ENCODE measurements around the gene C2orf68.

C2orf68 gene

DNA sequence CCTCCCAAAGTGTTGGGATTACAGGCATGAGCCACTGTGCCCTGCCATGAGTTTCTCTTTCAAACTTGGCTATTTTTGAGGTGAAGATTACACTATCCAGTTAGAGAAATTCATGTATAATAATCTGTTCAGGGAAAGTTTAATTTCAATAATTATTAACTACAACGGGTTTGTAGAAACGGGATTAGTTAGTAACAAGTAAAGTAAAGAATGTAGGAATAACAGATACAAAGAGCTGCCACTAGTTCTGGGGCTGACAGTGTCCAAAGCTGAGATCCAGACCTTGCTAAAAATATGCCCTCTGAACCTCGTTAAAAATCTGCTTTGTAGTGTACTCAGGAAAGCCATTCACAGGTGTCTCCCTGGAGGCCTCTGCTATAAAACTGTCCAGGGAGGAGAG is 39.2 kb upstream of the C2orf68 start:
- Histone ChIP-seq H3K4me3 (ENCODE audit: extremely low read depth, insufficient read depth, low read length, poor library complexity, severe bottlenecking) (no peak overlapping the region), H3K4me1 (ENCODE audit: control insufficient read depth, insufficient read depth, low read length, poor library complexity, severe bottlenecking) (no peaks in the 10 kb centered on the region), H3K9me3 (ENCODE audit: control insufficient read depth, low read length) (no peaks in the 10 kb centered on the region), H3K36me3 (ENCODE audit: control insufficient read depth, insufficient read depth, low read length) (peaks cover 84% of the 10 kb centered on the region), H3K27ac (ENCODE audit: low read depth, low read length, severe bottlenecking) (no peak overlapping the region)
- 100% methylated on average over 1 of the region's 3 CpGs for WGBS, 2 experiments (ENCODE audit: insufficient coverage in 2 of 2)

DNA sequence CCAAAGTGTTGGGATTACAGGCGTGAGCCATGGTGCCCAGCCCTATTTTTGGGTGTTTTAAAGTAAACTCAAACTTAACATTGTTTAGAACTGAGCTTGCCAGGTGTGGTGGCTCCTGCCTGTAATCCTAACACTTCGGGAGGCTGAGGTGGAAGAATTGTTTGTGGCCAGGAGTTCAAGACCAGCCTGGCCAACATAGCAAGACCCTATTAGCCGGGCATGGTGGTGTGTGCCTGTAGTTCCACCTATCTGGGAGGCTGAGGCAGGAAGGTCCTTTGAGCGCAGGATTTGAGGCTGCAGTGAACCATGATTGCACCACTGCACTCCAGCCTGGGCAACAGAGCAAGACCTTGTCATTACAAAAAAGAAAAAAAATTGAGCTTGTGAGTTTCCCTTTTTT is 38.6 kb upstream of the C2orf68 start:
- WGBS, 2 experiments (ENCODE audit: insufficient coverage in 2 of 2): 93 to 94% methylated on average over 2 to 4 of the region's 4 CpGs
- Histone ChIP-seq H3K27ac (ENCODE audit: low read depth, low read length, severe bottlenecking) (no peak overlapping the region), H3K9me3 (ENCODE audit: control insufficient read depth, low read length) (no peaks in the 10 kb centered on the region), H3K36me3 (ENCODE audit: control insufficient read depth, insufficient read depth, low read length) (peaks cover 87% of the 10 kb centered on the region), H3K4me3 (ENCODE audit: extremely low read depth, insufficient read depth, low read length, poor library complexity, severe bottlenecking) (no peak overlapping the region), H3K4me1 (ENCODE audit: control insufficient read depth, insufficient read depth, low read length, poor library complexity, severe bottlenecking) (no peaks in the 10 kb centered on the region)

DNA sequence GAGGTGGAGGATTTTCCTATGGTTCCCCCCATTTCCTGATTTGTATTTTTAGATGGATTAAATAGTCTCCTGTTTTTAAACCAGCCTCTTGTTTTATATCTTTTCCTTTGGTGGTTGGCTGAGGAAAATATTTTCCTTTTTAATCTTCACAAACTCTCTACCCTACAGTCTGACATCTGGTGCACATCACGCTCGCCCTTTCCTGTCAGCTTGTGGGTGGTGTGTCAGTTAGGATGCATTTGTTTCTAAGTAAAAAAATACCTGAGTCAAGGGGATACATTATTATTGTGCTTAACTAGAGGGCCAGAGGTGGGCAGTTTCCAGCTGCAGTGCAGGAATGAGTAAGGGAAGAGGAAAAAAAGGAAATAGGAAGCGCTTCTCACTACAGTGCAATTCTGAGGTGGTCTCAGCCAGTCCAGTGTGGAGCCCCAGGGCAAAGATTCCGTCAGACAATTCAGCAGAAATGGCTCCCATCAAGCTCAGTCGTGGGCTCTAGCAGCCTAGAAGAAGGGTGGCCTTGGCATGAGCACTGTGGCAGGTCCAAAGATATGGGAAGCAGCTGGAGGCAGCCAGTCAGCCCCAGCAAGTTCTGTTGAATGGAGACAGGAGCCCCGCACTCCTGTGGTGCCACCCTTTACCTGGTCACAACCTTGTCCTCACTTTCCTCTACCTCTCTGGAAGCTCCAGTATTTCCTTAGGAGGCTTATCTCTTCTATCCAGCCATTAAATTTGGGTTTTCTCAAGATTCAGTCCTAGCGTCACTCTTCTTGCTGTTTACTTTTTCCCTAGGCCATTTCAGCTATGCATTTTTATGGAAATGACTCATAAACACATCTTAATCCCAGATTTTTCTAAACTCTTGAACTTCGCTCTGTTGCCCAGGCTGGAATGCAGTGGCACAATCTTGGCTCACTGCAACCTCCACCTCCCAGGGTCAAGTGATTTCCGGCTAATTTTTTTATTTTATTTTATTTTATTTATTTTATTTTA is 37.6 kb upstream of the C2orf68 start:
- Histone ChIP-seq H3K4me1 (ENCODE audit: control insufficient read depth, insufficient read depth, low read length, poor library complexity, severe bottlenecking) (no peaks in the 10 kb centered on the region), H3K4me3 (ENCODE audit: extremely low read depth, insufficient read depth, low read length, poor library complexity, severe bottlenecking) (no peak overlapping the region), H3K36me3 (ENCODE audit: control insufficient read depth, insufficient read depth, low read length) (peaks cover 96% of the 10 kb centered on the region), H3K9me3 (ENCODE audit: control insufficient read depth, low read length) (no peaks in the 10 kb centered on the region), H3K27ac (ENCODE audit: low read depth, low read length, severe bottlenecking) (no peak overlapping the region)
- WGBS, 2 experiments (ENCODE audit: insufficient coverage in 2 of 2): 95 to 98% methylated on average over 5 to 6 of the region's 9 CpGs

DNA sequence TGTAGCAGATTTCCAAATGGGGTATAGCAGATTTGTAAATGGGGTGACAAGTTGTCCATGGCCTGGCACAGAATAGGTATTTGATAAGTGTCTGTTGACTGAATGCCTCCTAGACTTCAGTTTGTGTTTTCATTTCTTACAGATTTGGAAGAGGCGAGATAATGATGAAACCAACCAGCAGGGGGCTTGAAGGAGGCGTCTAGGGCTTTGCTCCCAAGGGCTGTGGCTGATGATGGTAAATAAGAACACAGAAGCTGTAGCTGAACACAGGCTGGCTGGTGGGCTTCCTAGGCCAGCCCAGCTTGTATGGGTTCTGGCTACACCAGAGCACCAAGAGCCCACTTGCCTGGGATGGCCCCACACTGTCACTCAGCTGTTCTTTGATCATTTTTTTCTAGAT is 36.8 kb upstream of the C2orf68 start:
- Histone ChIP-seq H3K4me1 (ENCODE audit: control insufficient read depth, insufficient read depth, low read length, poor library complexity, severe bottlenecking) (no peaks in the 10 kb centered on the region), H3K4me3 (ENCODE audit: extremely low read depth, insufficient read depth, low read length, poor library complexity, severe bottlenecking) (no peak overlapping the region), H3K9me3 (ENCODE audit: control insufficient read depth, low read length) (no peaks in the 10 kb centered on the region), H3K36me3 (ENCODE audit: control insufficient read depth, insufficient read depth, low read length) (peaks cover 96% of the 10 kb centered on the region), H3K27ac (ENCODE audit: low read depth, low read length, severe bottlenecking) (no peak overlapping the region)
- 81 to 88% methylated on average over 2 of the region's 2 CpGs for WGBS, 2 experiments (ENCODE audit: insufficient coverage in 2 of 2)

DNA sequence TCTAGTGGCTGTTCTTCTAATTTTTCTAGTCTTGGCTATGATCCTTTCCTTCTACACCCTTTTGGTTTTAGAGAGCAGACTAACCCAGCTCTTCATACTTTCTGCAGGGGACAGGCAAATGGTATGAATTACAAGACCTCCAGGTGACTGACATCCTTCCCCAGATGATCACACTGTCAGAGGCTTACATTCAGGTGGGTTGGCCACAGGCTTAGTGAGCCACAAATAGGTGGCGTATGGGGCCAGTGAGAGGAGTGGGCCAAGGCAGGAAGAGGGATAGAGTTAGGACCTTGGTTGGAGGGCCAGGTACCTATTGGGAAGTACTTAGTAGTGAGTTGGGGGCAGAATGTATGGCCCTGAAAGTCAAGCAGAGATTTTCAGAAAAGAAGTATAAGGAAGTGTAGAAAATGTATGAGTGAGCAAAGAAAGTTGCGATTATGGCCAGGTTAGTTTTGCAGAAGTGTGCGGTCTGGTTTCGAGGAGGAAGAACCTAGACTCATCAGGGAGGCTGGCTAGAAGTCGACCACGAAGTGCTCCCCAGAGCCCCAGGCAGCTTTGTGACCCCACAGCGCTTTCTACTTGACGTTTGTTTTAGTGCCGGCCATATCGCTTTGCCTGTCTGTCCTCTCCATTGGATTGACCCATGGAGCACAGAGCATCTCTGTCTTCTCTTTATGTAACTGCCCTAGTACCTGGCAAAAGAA is 36.1 kb upstream of the C2orf68 start:
- Histone ChIP-seq H3K27ac (ENCODE audit: low read depth, low read length, severe bottlenecking) (no peak overlapping the region), H3K4me3 (ENCODE audit: extremely low read depth, insufficient read depth, low read length, poor library complexity, severe bottlenecking) (no peak overlapping the region), H3K36me3 (ENCODE audit: control insufficient read depth, insufficient read depth, low read length) (peaks cover 96% of the 10 kb centered on the region), H3K4me1 (ENCODE audit: control insufficient read depth, insufficient read depth, low read length, poor library complexity, severe bottlenecking) (no peaks in the 10 kb centered on the region), H3K9me3 (ENCODE audit: control insufficient read depth, low read length) (no peaks in the 10 kb centered on the region)
- WGBS, 2 experiments (ENCODE audit: insufficient coverage in 2 of 2): 98 to 100% methylated on average over 6 to 10 of the region's 10 CpGs

DNA sequence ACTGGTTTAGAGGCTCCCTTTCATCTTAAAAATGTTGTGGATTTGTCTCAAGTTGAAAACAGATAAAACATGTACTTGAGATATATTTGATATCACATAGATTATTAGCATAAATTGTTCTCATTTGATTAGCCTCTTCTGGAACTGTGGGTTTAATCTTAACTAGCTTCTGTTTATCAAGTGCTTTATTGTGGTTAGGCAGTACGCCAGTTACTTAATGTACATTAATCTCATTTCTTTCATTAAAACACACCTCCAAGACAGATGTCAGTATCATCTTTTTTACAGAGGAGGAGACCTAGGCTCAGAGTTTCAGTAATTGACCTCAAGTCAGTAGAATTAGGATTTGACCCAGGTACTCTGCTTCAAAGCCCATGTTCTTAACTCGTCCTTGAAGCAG is 34.3 kb upstream of the C2orf68 start:
- H3K36me3 ChIP-seq (ENCODE audit: control insufficient read depth, insufficient read depth, low read length): peaks cover 98% of the 10 kb centered on the region
- no peak overlapping the region for H3K4me3 ChIP-seq (ENCODE audit: extremely low read depth, insufficient read depth, low read length, poor library complexity, severe bottlenecking)
- WGBS, 2 experiments (ENCODE audit: insufficient coverage in 2 of 2): no CpG with 5 or more reads among the region's 2 CpGs

DNA sequence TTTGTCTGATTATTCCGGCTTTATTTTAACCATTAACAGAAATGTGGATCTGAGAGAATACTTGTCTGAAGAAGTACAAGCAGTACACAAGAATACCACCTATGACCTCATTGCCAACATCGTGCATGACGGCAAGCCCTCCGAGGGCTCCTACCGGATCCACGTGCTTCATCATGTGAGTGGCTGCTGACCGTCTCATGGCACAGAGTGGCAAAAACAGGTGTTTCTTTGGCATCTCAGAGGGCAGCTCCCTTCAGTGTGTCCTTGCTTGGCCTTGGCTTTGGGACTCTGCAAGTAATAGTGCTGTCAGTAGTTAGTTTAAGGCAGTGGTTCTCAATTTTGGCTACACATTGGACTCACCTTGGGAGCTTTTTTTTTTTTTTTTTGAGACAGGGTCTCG is 33.0 kb upstream of the C2orf68 start:
- WGBS, 2 experiments (ENCODE audit: insufficient coverage in 2 of 2): 90 to 95% methylated on average over 6 to 7 of the region's 8 CpGs
- Histone ChIP-seq H3K27ac (ENCODE audit: low read depth, low read length, severe bottlenecking) (no peak overlapping the region), H3K36me3 (ENCODE audit: control insufficient read depth, insufficient read depth, low read length) (peaks cover 100% of the 10 kb centered on the region)

More for the DNA sequence above, 34.3 kb upstream of the C2orf68 start:
- H3K4me1 ChIP-seq (ENCODE audit: control insufficient read depth, insufficient read depth, low read length, poor library complexity, severe bottlenecking): no peaks in the 10 kb centered on the region
- H3K27ac ChIP-seq (ENCODE audit: low read depth, low read length, severe bottlenecking): no peak overlapping the region
- H3K9me3 ChIP-seq (ENCODE audit: control insufficient read depth, low read length): no peaks in the 10 kb centered on the region

DNA sequence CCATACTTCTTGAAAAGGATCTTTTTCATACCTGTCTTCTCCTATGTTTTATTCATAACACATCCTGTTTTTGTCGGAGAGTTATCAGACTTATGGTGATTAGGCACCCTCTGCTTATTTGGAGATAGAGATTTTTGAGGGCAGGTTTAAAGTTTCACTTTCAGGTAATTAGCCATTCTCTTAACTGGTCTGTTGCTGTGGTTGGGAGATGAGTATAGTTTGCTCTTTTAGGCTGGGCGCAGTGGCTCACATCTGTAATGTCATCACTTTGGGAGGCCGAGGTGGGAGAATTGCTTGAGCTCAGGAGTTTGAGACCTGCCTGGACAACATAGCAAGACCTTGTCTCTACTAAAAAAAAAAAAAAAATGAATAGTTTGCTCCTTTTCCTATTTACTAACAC is 30.9 kb upstream of the C2orf68 start:
- no peak overlapping the region for H3K27ac ChIP-seq (ENCODE audit: low read depth, low read length, severe bottlenecking)
- no peak overlapping the region for H3K4me3 ChIP-seq (ENCODE audit: extremely low read depth, insufficient read depth, low read length, poor library complexity, severe bottlenecking)
- H3K4me1 ChIP-seq (ENCODE audit: control insufficient read depth, insufficient read depth, low read length, poor library complexity, severe bottlenecking): no peaks in the 10 kb centered on the region
- H3K9me3 ChIP-seq (ENCODE audit: control insufficient read depth, low read length): no peaks in the 10 kb centered on the region
- peaks cover 100% of the 10 kb centered on the region for H3K36me3 ChIP-seq (ENCODE audit: control insufficient read depth, insufficient read depth, low read length)
- no CpG with 5 or more reads among the region's 3 CpGs for WGBS, 2 experiments (ENCODE audit: insufficient coverage in 2 of 2)

More for the DNA sequence above, 33.0 kb upstream of the C2orf68 start:
- H3K4me3 ChIP-seq (ENCODE audit: extremely low read depth, insufficient read depth, low read length, poor library complexity, severe bottlenecking): no peak overlapping the region
- no peaks in the 10 kb centered on the region for H3K4me1 ChIP-seq (ENCODE audit: control insufficient read depth, insufficient read depth, low read length, poor library complexity, severe bottlenecking)
- H3K9me3 ChIP-seq (ENCODE audit: control insufficient read depth, low read length): no peaks in the 10 kb centered on the region

DNA sequence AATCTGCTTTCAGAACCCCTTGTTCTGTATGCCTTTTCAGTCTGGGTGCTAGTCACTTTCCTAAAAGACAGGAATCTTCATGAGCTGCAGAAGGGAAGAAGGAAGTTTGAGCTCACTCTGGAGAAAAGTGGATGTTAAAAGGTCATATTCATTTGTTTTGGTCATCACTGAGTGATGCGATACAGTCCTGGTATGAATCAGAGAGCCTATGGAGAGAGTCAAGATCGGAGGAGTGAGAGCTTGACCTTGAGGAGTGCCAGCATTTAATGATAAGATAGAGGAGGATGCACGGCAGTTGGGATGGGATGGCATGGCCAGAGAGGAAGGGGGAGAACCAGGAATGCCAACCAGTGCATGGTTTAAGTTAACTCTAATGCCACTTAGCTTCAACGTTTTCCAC is 23.8 kb upstream of the C2orf68 start:
- peaks cover 91% of the 10 kb centered on the region for H3K36me3 ChIP-seq (ENCODE audit: control insufficient read depth, insufficient read depth, low read length)
- no peaks in the 10 kb centered on the region for H3K9me3 ChIP-seq (ENCODE audit: control insufficient read depth, low read length)
- 92 to 96% methylated on average over 2 to 3 of the region's 4 CpGs for WGBS, 2 experiments (ENCODE audit: insufficient coverage in 2 of 2)
- H3K27ac ChIP-seq (ENCODE audit: low read depth, low read length, severe bottlenecking): no peak overlapping the region
- no peak overlapping the region for H3K4me3 ChIP-seq (ENCODE audit: extremely low read depth, insufficient read depth, low read length, poor library complexity, severe bottlenecking)
- no peaks in the 10 kb centered on the region for H3K4me1 ChIP-seq (ENCODE audit: control insufficient read depth, insufficient read depth, low read length, poor library complexity, severe bottlenecking)

DNA sequence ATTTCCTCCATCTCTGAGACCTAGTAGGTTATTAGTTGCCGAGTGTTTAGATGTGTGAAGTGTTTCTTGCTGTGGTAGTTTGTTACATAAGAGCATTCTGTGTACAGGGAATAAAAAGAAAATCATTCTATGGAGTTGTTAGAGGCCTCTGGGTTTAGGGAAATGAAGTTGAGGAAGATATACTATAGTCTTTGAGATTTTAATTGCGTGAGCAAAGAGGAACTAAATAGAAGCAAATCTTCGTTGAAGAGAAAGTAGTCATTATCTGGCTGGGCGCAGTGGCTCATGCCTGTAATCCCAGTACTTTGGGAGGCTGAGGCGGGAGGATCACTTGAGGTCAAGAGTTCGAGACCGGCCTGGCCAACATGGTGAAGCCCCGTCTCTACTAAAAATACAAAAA is 23.1 kb upstream of the C2orf68 start:
- WGBS, 2 experiments (ENCODE audit: insufficient coverage in 2 of 2): 95 to 98% methylated on average over 5 to 6 of the region's 8 CpGs
- Histone ChIP-seq H3K36me3 (ENCODE audit: control insufficient read depth, insufficient read depth, low read length) (peaks cover 90% of the 10 kb centered on the region), H3K9me3 (ENCODE audit: control insufficient read depth, low read length) (no peaks in the 10 kb centered on the region), H3K27ac (ENCODE audit: low read depth, low read length, severe bottlenecking) (no peak overlapping the region), H3K4me3 (ENCODE audit: extremely low read depth, insufficient read depth, low read length, poor library complexity, severe bottlenecking) (no peak overlapping the region), H3K4me1 (ENCODE audit: control insufficient read depth, insufficient read depth, low read length, poor library complexity, severe bottlenecking) (no peaks in the 10 kb centered on the region)
